WERI-Rb-1 (cell line): ENCODE results near the gene SMIM20.

Experiments used
- DNase-seq: peaks from one replicate; pipeline ENCODE4 v3.0.0-alpha.2; 2020
- H3K27ac ChIP-seq: fragments of 250-450 bp; sonication (Bioruptor Pico); 2 replicates; pipeline ENCODE4 v1.5.1; 2020; ENCODE audit warnings: mild to moderate bottlenecking, moderate library complexity
- H3K27me3 ChIP-seq: fragments of 250-450 bp; sonication (Bioruptor Pico); 2 replicates; pipeline ENCODE4 v1.5.1; 2021; ENCODE audit warnings: mild to moderate bottlenecking, low read depth, moderate library complexity; ENCODE audit not compliant: insufficient read depth, severe bottlenecking
- H3K36me3 ChIP-seq: fragments of 250-450 bp; sonication (Bioruptor Pico); 2 replicates; pipeline ENCODE4 v1.5.1; 2020; ENCODE audit warnings: mild to moderate bottlenecking, moderate library complexity
- H3K4me3 ChIP-seq: 2 replicates; pipeline ENCODE4 v1.5.1; 2011; ENCODE audit warnings: low read depth, mild to moderate bottlenecking, control low read depth, low read length
- H3K9me3 ChIP-seq: fragments of 250-450 bp; sonication (Bioruptor Pico); 2 replicates; pipeline ENCODE4 v1.5.1; 2021; ENCODE audit warnings: mild to moderate bottlenecking, moderate library complexity; ENCODE audit not compliant: severe bottlenecking
- TF ChIP-seq, protein P1 (sequence below): IDR thresholded peaks from 2 replicates; pipeline ENCODE4 v1.5.1; 2011; ENCODE audit warnings: low read depth, mild to moderate bottlenecking, control low read depth, inconsistent platforms, low read length

Gene SMIM20

DNA sequence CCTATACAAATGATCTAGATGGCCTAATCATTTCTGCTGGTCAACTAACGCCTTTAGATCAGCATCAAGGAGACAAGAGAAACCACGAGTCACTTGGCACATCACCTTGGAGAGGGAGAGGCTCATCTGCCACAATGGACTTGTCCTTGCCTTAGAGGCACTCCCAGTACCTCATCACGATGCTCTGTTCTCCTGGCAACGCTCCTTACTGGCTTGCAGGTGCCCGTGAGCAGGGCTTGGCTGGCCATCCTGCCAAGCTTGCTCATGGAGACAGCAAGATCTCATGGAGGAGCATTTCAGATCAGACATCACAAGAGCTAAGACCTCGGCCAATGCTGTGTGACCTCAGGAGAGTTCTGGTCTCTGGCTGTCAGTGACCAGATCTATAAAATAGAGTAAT is 2.7 kb upstream of the SMIM20 start:
- H3K27ac ChIP-seq: peak overlapping the region; percentile 87
- H3K4me3 ChIP-seq: no peak overlapping the region
- TF ChIP-seq, protein P1, sequence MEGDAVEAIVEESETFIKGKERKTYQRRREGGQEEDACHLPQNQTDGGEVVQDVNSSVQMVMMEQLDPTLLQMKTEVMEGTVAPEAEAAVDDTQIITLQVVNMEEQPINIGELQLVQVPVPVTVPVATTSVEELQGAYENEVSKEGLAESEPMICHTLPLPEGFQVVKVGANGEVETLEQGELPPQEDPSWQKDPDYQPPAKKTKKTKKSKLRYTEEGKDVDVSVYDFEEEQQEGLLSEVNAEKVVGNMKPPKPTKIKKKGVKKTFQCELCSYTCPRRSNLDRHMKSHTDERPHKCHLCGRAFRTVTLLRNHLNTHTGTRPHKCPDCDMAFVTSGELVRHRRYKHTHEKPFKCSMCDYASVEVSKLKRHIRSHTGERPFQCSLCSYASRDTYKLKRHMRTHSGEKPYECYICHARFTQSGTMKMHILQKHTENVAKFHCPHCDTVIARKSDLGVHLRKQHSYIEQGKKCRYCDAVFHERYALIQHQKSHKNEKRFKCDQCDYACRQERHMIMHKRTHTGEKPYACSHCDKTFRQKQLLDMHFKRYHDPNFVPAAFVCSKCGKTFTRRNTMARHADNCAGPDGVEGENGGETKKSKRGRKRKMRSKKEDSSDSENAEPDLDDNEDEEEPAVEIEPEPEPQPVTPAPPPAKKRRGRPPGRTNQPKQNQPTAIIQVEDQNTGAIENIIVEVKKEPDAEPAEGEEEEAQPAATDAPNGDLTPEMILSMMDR: no peak
- no peak for DNase-seq
- H3K9me3 ChIP-seq: no peaks in the 10 kb centered on the region
- no peaks in the 10 kb centered on the region for H3K27me3 ChIP-seq
- H3K36me3 ChIP-seq: no peaks in the 10 kb centered on the region

DNA sequence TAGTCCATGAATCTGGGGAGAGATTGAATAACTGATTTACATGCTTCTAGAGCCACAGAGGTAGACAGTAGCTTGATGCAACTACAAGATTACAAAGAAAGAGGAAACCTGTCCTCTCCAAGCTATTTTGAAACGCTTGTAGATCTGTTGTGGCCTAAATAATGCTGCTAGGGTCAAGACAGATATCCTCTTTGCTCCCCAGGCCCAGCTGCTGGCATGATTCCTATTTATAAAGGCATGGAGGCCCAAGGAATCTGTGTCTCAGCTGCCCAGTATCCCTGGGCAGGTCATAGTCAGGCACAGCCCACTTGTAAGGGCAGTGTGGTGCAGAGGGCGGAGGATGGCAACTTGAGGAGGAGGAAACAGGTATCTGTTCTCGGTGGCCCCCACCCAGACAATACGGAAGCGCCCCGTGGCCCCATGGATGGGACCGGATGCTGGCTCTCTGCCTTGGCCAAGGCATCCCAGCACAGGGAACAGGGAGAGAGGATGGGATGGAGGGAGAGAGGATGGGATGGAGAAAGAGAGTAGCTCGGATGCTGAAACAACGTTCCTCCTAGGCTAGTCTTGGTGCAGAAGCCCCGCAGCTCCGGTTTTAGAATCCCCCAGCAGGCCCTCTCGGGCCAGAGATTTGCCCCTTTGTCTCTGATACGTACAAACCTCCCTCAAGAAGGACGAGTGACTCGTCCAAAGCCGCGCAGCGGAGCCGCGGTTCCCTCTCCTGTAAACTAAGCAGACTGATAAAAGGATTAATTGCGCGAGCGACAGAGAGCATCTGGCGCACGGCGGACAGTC is 767 bp upstream of the SMIM20 start:
- Histone ChIP-seq H3K9me3 (no peaks in the 10 kb centered on the region), H3K36me3 (no peaks in the 10 kb centered on the region), H3K4me3 (peak overlapping the region; percentile 67), H3K27me3 (no peaks in the 10 kb centered on the region), H3K27ac (peak overlapping the region; percentile 87)
- TF ChIP-seq, protein P1: no peak
- peak; percentile 87 for DNase-seq

DNA sequence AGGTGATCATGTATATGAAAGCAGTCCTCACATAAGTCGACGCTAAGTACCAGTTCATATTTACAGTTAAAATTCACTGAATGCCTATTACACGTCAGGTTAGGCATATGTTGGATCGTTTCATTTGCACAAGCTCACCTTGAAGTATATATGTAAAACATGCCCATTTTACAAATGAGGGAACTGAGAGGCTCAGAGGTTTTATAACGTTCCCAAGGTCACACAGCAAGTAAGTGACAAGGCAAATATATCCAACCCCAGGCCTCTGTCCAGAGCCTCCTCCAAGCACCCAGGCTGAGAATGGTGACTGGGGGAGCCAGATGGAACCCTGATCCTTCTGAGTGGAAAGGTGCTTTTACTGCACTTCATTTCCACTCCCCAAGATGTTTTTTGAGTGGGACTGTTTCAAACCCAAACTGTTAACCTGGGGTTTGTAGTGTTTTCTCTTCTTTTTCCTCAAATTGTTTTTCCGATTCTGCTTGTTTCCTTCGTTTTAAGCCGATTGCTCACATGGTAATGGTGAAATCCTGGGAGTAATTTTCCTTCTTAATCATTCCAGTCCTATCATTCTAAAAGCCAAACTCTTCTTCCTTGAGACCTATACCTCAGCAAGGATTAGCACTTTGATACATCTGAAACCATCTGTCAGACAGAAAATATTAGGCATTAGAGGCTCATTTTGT is 791 bp downstream of the SMIM20 start:
- Histone ChIP-seq H3K36me3 (no peaks in the 10 kb centered on the region), H3K27ac (peak overlapping the region; percentile 87), H3K27me3 (no peaks in the 10 kb centered on the region), H3K4me3 (peak overlapping the region; percentile 67), H3K9me3 (no peaks in the 10 kb centered on the region)
- peak; percentile 44 for DNase-seq
- TF ChIP-seq, protein P1: no peak

DNA sequence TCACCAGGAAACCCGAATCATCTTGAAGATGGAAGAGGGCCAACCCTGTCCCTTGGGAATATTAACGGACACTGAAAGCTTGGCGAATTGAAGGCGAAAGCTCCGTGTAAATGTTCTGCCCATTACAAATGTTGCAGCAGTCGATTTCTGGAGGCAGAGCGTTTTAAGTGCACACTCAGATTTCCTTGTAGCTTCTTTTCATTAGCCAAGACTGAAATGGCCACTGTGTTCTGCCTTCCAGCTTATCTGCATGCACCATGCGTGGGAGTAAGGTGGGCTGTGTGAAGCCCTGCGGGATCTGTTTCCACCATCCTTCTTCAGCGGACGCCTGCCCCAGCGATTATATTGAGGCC is 1.3 kb downstream of the SMIM20 start:
- Histone ChIP-seq H3K36me3 (no peaks in the 10 kb centered on the region), H3K27me3 (no peaks in the 10 kb centered on the region), H3K9me3 (no peaks in the 10 kb centered on the region), H3K4me3 (peak overlapping the region; percentile 67), H3K27ac (peak overlapping the region; percentile 87)
- TF ChIP-seq, protein P1: no peak
- DNase-seq: peak; percentile 30

DNA sequence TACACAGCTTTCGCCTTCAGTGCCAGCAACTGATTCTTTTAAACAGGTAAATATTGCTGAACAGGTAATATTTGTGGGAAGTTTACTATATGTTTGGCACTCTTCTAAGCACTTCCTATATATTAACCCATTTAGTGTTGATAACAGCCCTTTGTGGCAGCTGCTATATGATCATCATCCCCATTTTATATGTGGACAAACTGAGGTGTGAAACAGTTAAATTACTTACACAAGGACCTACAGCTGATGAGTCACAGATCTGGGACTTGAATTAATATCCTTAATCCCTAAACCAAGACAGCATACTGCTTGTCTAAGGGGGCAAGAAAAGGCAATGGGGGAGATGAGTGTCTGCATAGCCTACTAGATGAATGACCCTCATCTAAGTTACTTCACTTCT is 2.9 kb downstream of the SMIM20 start:
- no peak overlapping the region for H3K27ac ChIP-seq
- TF ChIP-seq, protein P1: no peak
- no peak overlapping the region for H3K4me3 ChIP-seq
- H3K9me3 ChIP-seq: no peaks in the 10 kb centered on the region
- H3K36me3 ChIP-seq: no peaks in the 10 kb centered on the region
- DNase-seq: no peak
- H3K27me3 ChIP-seq: no peaks in the 10 kb centered on the region

DNA sequence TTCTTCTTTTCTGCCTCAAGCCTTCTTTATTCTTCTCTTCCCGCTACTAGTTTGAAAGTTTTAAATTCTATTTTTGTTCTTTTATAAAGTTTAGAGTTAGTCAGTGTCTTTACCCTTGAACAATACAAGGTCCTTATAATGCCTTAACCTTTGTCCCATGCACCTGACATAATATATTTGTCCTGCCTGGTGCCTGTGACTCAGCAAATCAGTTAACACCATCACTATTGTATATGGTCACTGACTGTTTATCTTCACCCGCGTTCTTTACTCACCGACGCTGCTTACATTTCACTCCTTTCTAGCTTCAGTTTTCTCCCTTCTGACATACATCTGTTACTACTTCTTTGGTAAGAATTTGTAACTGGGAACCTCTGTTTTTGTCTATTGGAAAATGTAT is 5.7 kb downstream of the SMIM20 start:
- Histone ChIP-seq H3K27ac (no peak overlapping the region), H3K4me3 (no peak overlapping the region), H3K36me3 (no peaks in the 10 kb centered on the region), H3K27me3 (no peaks in the 10 kb centered on the region), H3K9me3 (no peaks in the 10 kb centered on the region)
- DNase-seq: no peak
- TF ChIP-seq, protein P1: no peak
